GM21737 (cell line): ENCODE measurements around the gene COL8A1.
"Not testable (repeated sequence)": the region's sequence is repeated elsewhere in the genome, so short reads cannot be mapped to it uniquely, and the experiment has no call there.

ENCODE experiments used
- ATAC-seq: cut with Tn5 transposase; IDR thresholded peaks from one replicate; pipeline ENCODE4 v1.9.1; 2021; ENCODE audit warnings: mild to moderate bottlenecking, moderate library complexity; ENCODE audit not compliant: unreplicated experiment

Gene COL8A1

GRCh38 chr3:99836681-99837080, 198.3 kb downstream of the COL8A1 start:
- no peak for ATAC-seq

GRCh38 chr3:99837715-99838114, 199.3 kb downstream of the COL8A1 start:
- no peak for ATAC-seq

DNA sequence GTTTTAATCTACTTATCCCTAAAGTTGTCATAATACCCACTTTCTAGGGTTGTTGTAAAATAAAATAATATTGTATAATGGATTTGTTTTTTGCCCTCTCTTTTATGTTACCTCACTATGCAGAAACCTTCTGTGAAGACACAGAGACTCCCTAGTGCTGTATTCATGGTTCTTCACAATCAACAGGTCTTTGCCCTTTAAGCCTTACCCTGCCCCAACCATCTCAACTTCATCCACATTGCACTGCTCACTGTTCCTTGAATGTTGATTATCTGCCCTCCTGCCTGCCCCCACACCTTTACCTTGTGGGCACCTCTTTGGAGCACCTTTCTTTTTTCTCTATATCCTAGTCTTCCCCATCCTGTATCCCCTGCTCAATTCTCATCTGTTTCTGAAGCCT, 200.4 kb downstream of the COL8A1 start:
- no peak for ATAC-seq

GRCh38 chr3:99839613-99840012, 201.2 kb downstream of the COL8A1 start:
- ATAC-seq: no peak

DNA sequence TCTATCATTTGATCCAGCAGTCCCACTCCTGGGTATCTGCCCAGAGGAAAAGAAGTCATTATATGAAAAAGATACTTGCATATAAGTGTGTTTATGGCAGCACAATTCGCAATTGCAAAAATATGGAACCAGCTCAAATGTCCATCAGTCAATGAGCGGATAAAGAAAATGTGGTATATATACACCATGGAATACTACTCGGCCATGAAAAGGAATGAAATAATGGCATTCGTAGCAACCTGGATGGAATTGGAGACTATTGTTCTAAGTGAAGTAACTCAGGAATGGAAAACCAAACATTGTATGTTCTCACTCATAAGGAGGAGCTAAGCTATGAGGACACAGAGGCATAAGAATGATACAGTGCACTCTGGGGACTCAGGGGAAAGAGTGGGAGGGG, 203.6 kb downstream of the COL8A1 start:
- ATAC-seq: not testable (repeated sequence)

DNA sequence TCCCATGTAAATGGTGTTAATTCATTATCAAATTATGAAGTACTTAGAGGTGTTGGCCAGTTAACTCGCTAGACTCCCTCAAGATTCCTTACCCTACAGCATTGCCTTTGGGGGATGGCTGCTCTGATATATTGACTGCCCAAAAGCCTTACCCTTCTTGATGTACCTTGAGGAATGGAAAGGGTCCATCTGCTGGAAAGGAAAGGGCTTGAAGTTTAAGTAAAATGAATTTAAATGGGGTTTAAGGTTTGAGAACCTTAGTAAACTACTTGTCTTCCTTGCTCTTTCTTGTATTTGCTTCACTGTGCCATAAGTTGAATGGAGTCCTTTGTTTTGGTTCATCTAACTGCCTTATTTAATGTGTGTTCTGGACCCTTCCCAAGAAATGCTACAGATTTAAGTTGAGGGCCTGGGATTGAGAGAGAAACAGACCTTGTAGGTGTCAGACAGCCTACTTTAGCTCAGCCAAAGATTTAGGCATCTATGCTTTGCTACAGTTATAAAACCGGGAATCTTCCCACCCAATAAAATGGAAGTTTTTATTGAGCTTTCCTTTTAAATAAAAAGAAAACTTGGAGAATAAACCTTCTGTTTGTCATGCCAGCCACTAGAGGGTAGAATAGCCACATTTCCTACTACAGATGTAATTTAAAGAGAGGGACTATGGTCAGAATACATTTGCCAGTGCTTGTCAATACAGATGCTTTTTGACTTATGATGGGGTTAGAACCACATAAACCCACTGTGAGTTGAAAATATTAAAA, 204.6 kb downstream of the COL8A1 start:
- no peak for ATAC-seq

GRCh38 chr3:99843590-99844258, 205.3 kb downstream of the COL8A1 start:
- no peak for ATAC-seq

- no peak for ATAC-seq
These were observed 206.9 kb downstream of the COL8A1 start for GRCh38 chr3:99845331-99845730.

- no peak for ATAC-seq
These were observed 207.6 kb downstream of the COL8A1 start for GRCh38 chr3:99845999-99846398.

DNA sequence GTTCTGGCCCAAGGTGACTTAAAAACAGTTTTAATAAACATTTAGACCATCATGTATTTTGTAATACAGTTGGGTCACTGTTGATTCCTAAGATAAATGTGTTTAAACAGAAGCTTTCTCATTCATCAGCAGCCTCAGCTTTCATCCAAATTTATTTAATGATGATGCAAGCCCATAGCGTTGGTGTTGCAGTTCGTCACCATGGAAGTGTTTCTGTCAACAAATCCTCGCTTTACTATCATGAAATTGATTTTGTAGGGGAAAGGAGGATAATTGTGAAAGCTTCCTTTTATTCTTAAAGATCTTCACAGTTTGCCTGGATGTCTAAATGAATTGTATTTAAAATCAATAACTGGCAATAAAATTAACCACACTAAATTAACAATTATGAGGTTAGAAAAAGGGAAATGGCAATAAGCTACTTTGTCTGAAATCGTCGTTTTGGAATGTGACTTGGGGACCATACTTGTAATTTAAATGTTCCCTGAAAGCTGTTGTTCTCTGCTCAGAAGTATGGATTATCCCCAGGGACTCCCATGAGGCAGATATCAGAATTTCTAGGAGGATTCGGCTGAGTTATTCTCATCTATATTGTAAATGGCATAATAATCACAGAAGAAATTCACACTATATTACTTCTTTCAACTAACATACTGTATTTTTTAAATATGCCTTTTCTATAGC, 208.2 kb downstream of the COL8A1 start:
- ATAC-seq: no peak

DNA sequence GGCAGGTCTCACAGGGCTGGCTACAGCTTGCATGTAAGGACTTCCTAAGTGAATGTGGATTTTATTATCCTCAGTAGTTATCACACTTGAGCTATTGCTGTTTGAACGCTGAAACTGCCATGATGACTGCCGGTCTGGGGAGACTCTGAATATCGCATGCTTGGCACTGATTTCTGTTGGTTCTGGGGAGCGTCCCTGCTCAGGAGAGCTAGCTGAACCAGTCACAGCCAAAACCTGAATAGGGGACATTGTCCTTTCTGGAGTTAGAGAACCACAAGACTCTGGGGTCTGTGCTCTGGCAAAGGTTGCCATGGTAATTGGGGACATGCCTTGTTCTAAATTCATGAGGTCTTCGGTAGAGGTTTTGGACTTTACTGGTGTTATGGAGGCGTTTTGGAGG, 210.0 kb downstream of the COL8A1 start:
- ATAC-seq: no peak
